Hematopoietic multipotent progenitor cell treated with erythropoietin and hydrocortisone succinate and interleukin-3 and kit ligand, for 15 days (in vitro differentiated cells): ENCODE results near the gene SNX33.
A peak's percentile ranks its signal among the peaks of the same experiment; 100 is the strongest.
"Not testable (repeated sequence)": the region's sequence is repeated elsewhere in the genome, so short reads cannot be mapped to it uniquely, and the experiment has no call there.

Experiments
- DNase-seq: peaks from one replicate; pipeline ENCODE4 v3.0.0-alpha.2; 2015; ENCODE audit warnings: low spot score

The SNX33 gene

GRCh38 chr15:75683646-75684312 is 36.1 kb downstream of the SNX33 start:
- peak; percentile 57 for DNase-seq

GRCh38 chr15:75684648-75685047 is 36.9 kb downstream of the SNX33 start:
- DNase-seq: no peak

- no peak for DNase-seq
Measured at GRCh38 chr15:75685195-75685594, 37.5 kb downstream of the SNX33 start.

GRCh38 chr15:75686212-75686642 is 38.5 kb downstream of the SNX33 start:
- peak; percentile 64 for DNase-seq

GRCh38 chr15:75687486-75688277 is 40.0 kb downstream of the SNX33 start:
- DNase-seq: no peak

- DNase-seq: no peak
Measured at GRCh38 chr15:75688278-75688557, 40.5 kb downstream of the SNX33 start.

- DNase-seq: no peak
Measured at GRCh38 chr15:75688831-75689230, 41.1 kb downstream of the SNX33 start.

GRCh38 chr15:75689429-75689828 is 41.7 kb downstream of the SNX33 start:
- not testable (repeated sequence) for DNase-seq

GRCh38 chr15:75692311-75692710 is 44.6 kb downstream of the SNX33 start:
- DNase-seq: not testable (repeated sequence)

GRCh38 chr15:75693028-75693427 is 45.3 kb downstream of the SNX33 start:
- not testable (repeated sequence) for DNase-seq

- no peak for DNase-seq
Measured at GRCh38 chr15:75693501-75694240, 46.0 kb downstream of the SNX33 start.

- peak; percentile 61 for DNase-seq
Measured at GRCh38 chr15:75694241-75695182, 46.8 kb downstream of the SNX33 start.

- no peak for DNase-seq
Measured at GRCh38 chr15:75695220-75695619, 47.5 kb downstream of the SNX33 start.

- no peak for DNase-seq
Measured at GRCh38 chr15:75695634-75696310, 48.1 kb downstream of the SNX33 start.

- no peak for DNase-seq
Measured at GRCh38 chr15:75696311-75696720, 48.6 kb downstream of the SNX33 start.

GRCh38 chr15:75696854-75697259 is 49.1 kb downstream of the SNX33 start:
- no peak for DNase-seq

GRCh38 chr15:75697523-75697922 is 49.8 kb downstream of the SNX33 start:
- DNase-seq: no peak

GRCh38 chr15:75697974-75698747 is 50.4 kb downstream of the SNX33 start:
- not testable (repeated sequence) for DNase-seq

GRCh38 chr15:75699517-75699916 is 51.8 kb downstream of the SNX33 start:
- DNase-seq: not testable (repeated sequence)
